IgD-negative memory B cell (primary cell): ENCODE results near the gene MYO7A. TPM values are rescaled to one million over a fixed set of nuclear protein-coding genes. Genes with fewer than 3 reads are reported as not detected.
"Not testable (repeated sequence)": the region's sequence is repeated elsewhere in the genome, so short reads cannot be mapped to it uniquely, and the experiment has no call there.

Experiments used
- H3K27ac Mint-ChIP-seq, 3 donors: one replicate each; pipeline ENCODE4 v1.8.0; 2020 to 2022; ENCODE audit warnings: mild to moderate bottlenecking in 3 of 3, mixed read lengths in 3 of 3, moderate library complexity in 1 of 3
- H3K27me3 Mint-ChIP-seq: one replicate; pipeline ENCODE4 v1.8.0; 2021; ENCODE audit warnings: mixed read lengths
- H3K36me3 Mint-ChIP-seq: one replicate; pipeline ENCODE4 v1.8.0; 2020; ENCODE audit warnings: mild to moderate bottlenecking, mixed read lengths
- H3K4me1 Mint-ChIP-seq, 3 donors: one replicate each; pipeline ENCODE4 v1.8.0; 2020 to 2022; ENCODE audit warnings: mixed read lengths in 3 of 3, mild to moderate bottlenecking in 1 of 3
- H3K4me3 Mint-ChIP-seq, 4 donors: one replicate each; pipeline ENCODE4 v1.8.0; 2020 to 2022; ENCODE audit warnings: mild to moderate bottlenecking in 4 of 4, mixed read lengths in 4 of 4, moderate library complexity in 3 of 4
- H3K9me3 Mint-ChIP-seq, 3 donors: one replicate each; pipeline ENCODE4 v1.8.0; 2020 to 2021; ENCODE audit warnings: mixed read lengths in 3 of 3, mild to moderate bottlenecking in 1 of 3
- polyA plus RNA-seq: library from polyadenylated mRNA; unstranded; fragments of 300-500 nt; fragmentation: Illumina TruSeq; gene quantifications from one replicate; pipeline ENCODE4 v1.2.3, GENCODE V29; 2021

MYO7A gene
- polyA plus RNA-seq, 1 donor from 2014 or later: not detected

GRCh38 chr11:77089004-77089545 lies 39.0 kb upstream of the MYO7A start:
- Mint-ChIP-seq H3K36me3 (no peaks in the 10 kb centered on the region), H3K4me3 (no peak overlapping the region), H3K27ac (no peak overlapping the region), H3K4me1 (peaks cover 0 to 3% (median 2%) of the 10 kb centered on the region in 3 donors), H3K27me3 (peaks cover 3% of the 10 kb centered on the region), H3K9me3 (no peaks in the 10 kb centered on the region)

DNA sequence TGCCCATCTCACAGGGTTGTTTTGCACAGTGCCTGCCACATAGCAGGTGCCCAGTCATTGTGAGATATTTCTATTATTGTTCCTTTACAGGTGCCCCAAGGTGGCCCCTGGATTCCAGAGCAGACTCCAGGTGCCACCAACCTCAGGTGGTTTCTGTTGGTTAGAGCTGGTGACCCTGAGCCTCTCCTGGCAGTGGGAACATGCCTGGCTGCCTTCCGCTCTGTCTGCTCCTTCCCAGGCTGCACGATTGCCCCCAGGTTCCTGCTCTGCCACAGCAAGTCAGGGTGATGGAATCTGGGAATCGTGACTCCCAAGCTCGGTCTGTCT lies 38.0 kb upstream of the MYO7A start:
- Mint-ChIP-seq H3K36me3 (no peaks in the 10 kb centered on the region), H3K4me1 (peaks cover 0 to 3% (median 2%) of the 10 kb centered on the region in 3 donors), H3K27ac (no peak overlapping the region), H3K9me3 (no peaks in the 10 kb centered on the region), H3K27me3 (peaks cover 3% of the 10 kb centered on the region), H3K4me3 (no peak overlapping the region)

- no peak overlapping the region for H3K4me3 Mint-ChIP-seq
- H3K4me1 Mint-ChIP-seq: peaks cover 0 to 3% (median 2%) of the 10 kb centered on the region in 3 donors
- H3K27ac Mint-ChIP-seq: no peak overlapping the region
- peaks cover 3% of the 10 kb centered on the region for H3K27me3 Mint-ChIP-seq
- H3K36me3 Mint-ChIP-seq: no peaks in the 10 kb centered on the region
- H3K9me3 Mint-ChIP-seq: no peaks in the 10 kb centered on the region
These were observed 37.5 kb upstream of the MYO7A start for GRCh38 chr11:77090373-77091111.

- Mint-ChIP-seq H3K4me1 (peaks cover 0 to 3% (median 2%) of the 10 kb centered on the region in 3 donors), H3K36me3 (no peaks in the 10 kb centered on the region), H3K4me3 (no peak overlapping the region), H3K9me3 (no peaks in the 10 kb centered on the region), H3K27me3 (peaks cover 3% of the 10 kb centered on the region), H3K27ac (no peak overlapping the region)
These were observed 36.7 kb upstream of the MYO7A start for GRCh38 chr11:77091146-77091940.

DNA sequence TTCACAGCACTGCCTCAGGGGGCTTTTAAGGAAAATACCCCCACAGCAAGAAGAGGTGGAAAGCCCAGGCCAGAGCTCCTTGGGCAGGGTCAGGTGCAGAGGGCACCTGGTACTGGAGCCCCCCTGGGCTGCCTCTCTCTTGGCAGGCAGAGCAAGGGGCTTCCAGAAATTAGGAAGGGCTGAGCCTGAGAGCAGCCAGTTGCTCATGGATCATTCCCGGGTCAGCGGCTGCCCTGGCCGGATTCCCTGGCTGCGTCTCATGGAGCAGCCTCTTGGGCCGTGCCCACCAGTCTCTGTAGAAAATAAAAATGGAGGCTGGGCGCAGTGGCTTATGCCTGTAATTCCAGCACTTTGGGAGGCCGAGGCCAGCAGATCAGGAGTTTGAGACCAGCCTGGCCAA lies 35.7 kb upstream of the MYO7A start:
- H3K9me3 Mint-ChIP-seq: no peaks in the 10 kb centered on the region
- no peak overlapping the region for H3K4me3 Mint-ChIP-seq
- H3K27me3 Mint-ChIP-seq: peaks cover 3% of the 10 kb centered on the region
- peaks cover 0 to 3% (median 2%) of the 10 kb centered on the region in 3 donors for H3K4me1 Mint-ChIP-seq
- H3K36me3 Mint-ChIP-seq: no peaks in the 10 kb centered on the region
- H3K27ac Mint-ChIP-seq: no peak overlapping the region

- Mint-ChIP-seq H3K27me3 (peaks cover 3% of the 10 kb centered on the region), H3K36me3 (no peaks in the 10 kb centered on the region), H3K4me3 (no peak overlapping the region), H3K27ac (no peak overlapping the region), H3K9me3 (no peaks in the 10 kb centered on the region), H3K4me1 (peaks cover 0 to 3% (median 2%) of the 10 kb centered on the region in 3 donors)
These were observed 34.8 kb upstream of the MYO7A start for GRCh38 chr11:77093056-77093891.

DNA sequence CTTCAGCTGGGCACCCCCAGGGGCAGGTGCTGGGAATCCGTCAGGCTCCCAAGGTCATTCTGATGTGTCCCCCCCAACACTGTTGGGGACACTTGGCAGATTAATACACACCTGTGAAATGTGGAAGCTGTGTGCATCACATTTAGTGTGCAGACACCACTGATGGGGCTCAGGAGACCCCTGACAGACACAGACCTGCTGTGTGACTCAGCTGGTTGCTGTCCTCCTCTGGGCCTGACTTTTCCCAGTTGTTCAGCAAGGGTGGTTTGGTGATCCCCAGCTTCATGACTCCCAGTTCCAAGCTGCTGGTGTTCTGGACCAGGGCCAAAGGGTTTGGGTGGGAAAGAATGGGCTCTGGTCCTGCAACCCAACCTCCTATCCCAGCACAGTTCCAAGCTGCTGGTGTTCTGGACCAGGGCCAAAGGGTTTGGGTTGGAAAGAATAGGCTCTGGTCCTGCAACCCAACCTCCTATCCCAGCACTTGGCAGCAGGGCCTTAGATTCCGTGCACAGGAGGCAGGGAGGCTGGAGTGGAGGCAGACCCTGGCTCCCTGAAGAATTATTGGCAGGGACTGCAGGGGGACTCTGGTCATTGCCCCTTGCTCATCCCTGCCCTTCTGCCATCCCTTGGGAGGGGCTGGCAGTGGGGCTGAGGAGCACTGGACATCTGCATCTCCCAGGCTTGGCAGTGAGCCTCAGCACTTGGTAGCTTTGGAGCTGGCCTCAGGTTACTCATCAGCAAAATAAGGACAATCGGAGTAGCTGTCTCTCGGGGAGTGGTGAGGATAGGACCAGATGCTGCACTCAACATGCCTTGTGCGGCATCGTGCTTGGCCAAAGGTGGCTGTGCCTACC lies 33.8 kb upstream of the MYO7A start:
- Mint-ChIP-seq H3K36me3 (no peaks in the 10 kb centered on the region), H3K9me3 (no peaks in the 10 kb centered on the region), H3K27ac (no peak overlapping the region), H3K27me3 (peaks cover 3% of the 10 kb centered on the region), H3K4me3 (no peak overlapping the region), H3K4me1 (peaks cover 0 to 3% (median 2%) of the 10 kb centered on the region in 3 donors)

GRCh38 chr11:77094841-77095365 lies 33.1 kb upstream of the MYO7A start:
- Mint-ChIP-seq H3K27ac (no peak overlapping the region), H3K36me3 (no peaks in the 10 kb centered on the region), H3K27me3 (peaks cover 3% of the 10 kb centered on the region), H3K4me1 (peaks cover 0 to 3% (median 2%) of the 10 kb centered on the region in 3 donors), H3K4me3 (no peak overlapping the region), H3K9me3 (no peaks in the 10 kb centered on the region)

DNA sequence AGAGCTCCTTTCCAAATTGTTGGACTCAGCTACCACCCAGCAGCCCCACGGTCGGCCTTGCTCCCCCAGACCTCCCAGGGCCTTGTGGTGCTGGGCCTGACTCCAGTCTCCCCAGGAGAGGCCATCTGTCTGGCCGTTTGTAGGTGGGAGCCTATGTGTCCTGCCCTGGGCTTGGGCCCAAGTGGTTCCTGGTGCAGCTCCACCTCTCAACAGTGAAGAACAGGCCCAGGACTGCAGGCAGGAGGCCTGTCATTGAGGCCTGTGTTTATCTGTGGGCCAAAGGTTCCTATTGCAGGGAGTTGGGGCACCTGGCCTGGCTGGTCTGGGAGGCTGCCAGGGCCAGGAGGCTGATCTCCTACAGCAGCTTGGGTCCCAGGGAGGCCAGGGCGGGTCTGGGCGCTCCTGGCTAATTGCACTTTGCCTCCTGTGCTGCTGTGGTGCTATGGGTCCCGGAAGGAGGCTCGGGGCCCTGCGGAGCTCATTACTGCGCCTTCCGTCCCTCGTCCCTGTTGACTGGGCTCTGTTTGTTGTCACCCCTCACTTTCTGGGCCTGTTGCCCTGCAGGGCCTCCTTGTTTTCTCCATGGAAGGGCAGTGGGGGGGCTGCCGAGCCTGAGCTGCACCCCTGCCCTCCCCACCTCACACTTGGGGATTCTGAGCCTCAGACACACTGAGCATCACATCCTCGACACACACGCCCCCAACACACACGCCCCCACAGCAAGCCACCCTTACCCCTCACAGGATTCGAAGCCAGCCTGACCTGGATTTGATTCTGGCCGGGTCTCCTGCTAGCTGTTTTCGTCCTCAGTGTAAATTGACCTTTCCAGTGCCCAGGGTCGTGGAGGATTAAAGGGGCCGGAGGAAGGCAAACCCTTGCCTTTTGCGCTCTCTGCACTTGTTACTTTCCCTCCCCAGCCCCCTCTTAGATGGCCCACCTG lies 32.2 kb upstream of the MYO7A start:
- Mint-ChIP-seq H3K9me3 (no peaks in the 10 kb centered on the region), H3K27ac (no peak overlapping the region), H3K36me3 (no peaks in the 10 kb centered on the region), H3K4me3 (peak overlapping the region in 1 of 4 donors; percentile 43), H3K4me1 (peaks cover 0 to 3% (median 2%) of the 10 kb centered on the region in 3 donors), H3K27me3 (peaks cover 5% of the 10 kb centered on the region)

GRCh38 chr11:77096591-77097019 lies 31.4 kb upstream of the MYO7A start:
- Mint-ChIP-seq H3K9me3 (no peaks in the 10 kb centered on the region), H3K4me3 (no peak overlapping the region), H3K27me3 (peaks cover 5% of the 10 kb centered on the region), H3K27ac (no peak overlapping the region), H3K4me1 (no peaks in the 10 kb centered on the region), H3K36me3 (no peaks in the 10 kb centered on the region)

DNA sequence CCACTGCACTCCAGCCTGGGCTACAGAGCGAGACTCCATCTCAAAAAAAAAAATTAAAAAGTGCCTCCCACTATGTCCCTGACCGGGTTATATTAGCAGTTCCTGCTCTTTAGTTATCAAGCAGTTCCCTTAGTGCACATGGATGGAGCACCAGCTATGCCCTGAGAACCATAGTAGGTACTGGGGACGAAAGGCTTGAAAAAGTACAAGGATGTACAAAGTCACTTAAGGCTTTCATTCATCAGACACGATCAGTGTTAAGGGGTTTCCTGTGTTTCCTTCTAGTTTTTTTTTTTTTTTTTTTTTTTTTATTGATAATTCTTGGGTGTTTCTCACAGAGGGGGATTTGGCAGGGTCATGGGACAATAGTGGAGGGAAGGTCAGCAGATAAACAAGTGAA lies 30.9 kb upstream of the MYO7A start:
- not testable (repeated sequence) for H3K36me3 Mint-ChIP-seq, H3K27ac Mint-ChIP-seq, H3K27me3 Mint-ChIP-seq, H3K4me3 Mint-ChIP-seq, H3K9me3 Mint-ChIP-seq, H3K4me1 Mint-ChIP-seq

GRCh38 chr11:77100166-77101042 lies 27.6 kb upstream of the MYO7A start:
- H3K36me3 Mint-ChIP-seq: no peaks in the 10 kb centered on the region
- H3K4me3 Mint-ChIP-seq: peak overlapping the region in 2 of 4 donors; percentile 17 to 23
- H3K9me3 Mint-ChIP-seq: no peaks in the 10 kb centered on the region
- no peak overlapping the region for H3K27ac Mint-ChIP-seq
- H3K27me3 Mint-ChIP-seq: peaks cover 3% of the 10 kb centered on the region
- H3K4me1 Mint-ChIP-seq: no peaks in the 10 kb centered on the region
